OCI-LY1 (cell line): ENCODE data around the gene AFF1.

Experiments used
- CTCF ChIP-seq: fragments of 200-600 bp; sonication (generic), shearing (Covaris generic); IDR thresholded peaks from 2 replicates; pipeline ENCODE4 v1.5.1; 2017; ENCODE audit warnings: mild to moderate bottlenecking, antibody characterized with exemption, low read length, moderate library complexity, mixed read lengths
- EZH2 ChIP-seq: fragments of 200-600 bp; sonication (generic), shearing (Covaris generic); IDR thresholded peaks from 2 replicates; pipeline ENCODE4 v1.8.0; 2017; ENCODE audit warnings: borderline replicate concordance, mixed run types, mild to moderate bottlenecking, antibody characterized with exemption, low read length, moderate library complexity, mixed read lengths

GRCh38 chr4:87053802-87054767, 119.3 kb downstream of the AFF1 start:
- TF ChIP-seq CTCF = no peak
- TF ChIP-seq EZH2 = no peak
